Gastrocnemius medialis (tissue), 4 donors: ENCODE results near the gene PLA2G5.

ENCODE experiments used
- CTCF ChIP-seq, 5 experiments: fragments of 450-650 bp in 3 of 5; fragments of 200-600 bp in 2 of 5; sonication (generic) in 2 of 5; IDR thresholded peaks in 4 of 5; conservative IDR thresholded peaks in 1 of 5; 1 replicate in 4 of 5; 2 replicates in 1 of 5; pipeline ENCODE4 v1.5.1; 2016 to 2019; ENCODE audit warnings: antibody characterized with exemption in 5 of 5, mild to moderate bottlenecking in 3 of 5, moderate library complexity in 3 of 5
- POLR2A ChIP-seq, 2 donors: fragments of 450-650 bp; IDR thresholded peaks; one replicate each; pipeline ENCODE4 v1.6.1; 2017; ENCODE audit warnings: antibody characterized with exemption in 2 of 2, mild to moderate bottlenecking in 2 of 2, moderate library complexity in 2 of 2

GRCh38 chr1:20063861-20064292, 6.1 kb upstream of the PLA2G5 start:
- no peak for TF ChIP-seq CTCF (IDR thresholded peaks at IDR 0.05 in 4 of 5, conservative IDR thresholded peaks at IDR 0.05 in 1 of 5)
- no peak for TF ChIP-seq POLR2A (IDR thresholded peaks at IDR 0.05)
